Mesenchymal stem cell (in vitro differentiated cells and primary cell): ENCODE measurements around the gene RCOR1.
A peak's percentile ranks its signal among the peaks of the same experiment; 100 is the strongest.

ENCODE experiments used
- DNase-seq: peaks from one replicate; pipeline ENCODE4 v3.0.0-alpha.2; 2013
- H2AFZ ChIP-seq: one replicate; pipeline ENCODE4 v1.6.1; 2013; ENCODE audit warnings: low read depth, mild to moderate bottlenecking, control low read depth, inconsistent platforms, low read length, moderate library complexity
- H2AK5ac ChIP-seq: 2 replicates; pipeline ENCODE4 v1.6.1; 2013; ENCODE audit warnings: low read length, moderate library complexity, mild to moderate bottlenecking, inconsistent platforms; ENCODE audit not compliant: severe bottlenecking
- H2BK120ac ChIP-seq: one replicate; pipeline ENCODE4 v1.6.1; 2013; ENCODE audit warnings: low read depth, mild to moderate bottlenecking, inconsistent platforms, low read length, moderate library complexity
- H2BK12ac ChIP-seq, 2 experiments: one replicate each; pipeline ENCODE4 v1.6.1; 2013; ENCODE audit warnings: inconsistent platforms in 2 of 2, low read length in 2 of 2, mild to moderate bottlenecking in 2 of 2, moderate library complexity in 2 of 2, control low read depth in 1 of 2
- H2BK15ac ChIP-seq: one replicate; pipeline ENCODE4 v1.6.1; 2013; ENCODE audit warnings: mild to moderate bottlenecking, low read depth, inconsistent platforms; ENCODE audit not compliant: poor library complexity, severe bottlenecking
- H2BK5ac ChIP-seq: 2 replicates; pipeline ENCODE4 v1.6.1; 2013; ENCODE audit warnings: low read depth, mild to moderate bottlenecking, low read length, control low read depth, inconsistent platforms; ENCODE audit not compliant: poor library complexity, severe bottlenecking
- H3K14ac ChIP-seq, 2 experiments: one replicate each; pipeline ENCODE4 v1.6.1; 2013; ENCODE audit warnings: inconsistent platforms in 2 of 2, low read length in 2 of 2, control low read depth in 1 of 2, mild to moderate bottlenecking in 1 of 2, moderate library complexity in 1 of 2
- H3K18ac ChIP-seq, 2 experiments: one replicate each; pipeline ENCODE4 v1.6.1; 2013; ENCODE audit warnings: inconsistent platforms in 2 of 2, low read length in 2 of 2, control low read depth in 1 of 2, low read depth in 1 of 2, mild to moderate bottlenecking in 1 of 2
- H3K23ac ChIP-seq, 2 experiments: one replicate each; pipeline ENCODE4 v1.6.1; 2013; ENCODE audit warnings: inconsistent platforms in 2 of 2, low read length in 2 of 2, mild to moderate bottlenecking in 2 of 2, moderate library complexity in 2 of 2, control low read depth in 1 of 2
- H3K27ac ChIP-seq: 2 replicates; pipeline ENCODE4 v1.5.1; 2013; ENCODE audit warnings: mild to moderate bottlenecking, moderate library complexity, low read length, control low read depth, inconsistent platforms; ENCODE audit not compliant: poor library complexity, severe bottlenecking
- H3K27me3 ChIP-seq, 2 experiments: 2 replicates each; pipeline versions ENCODE4 v1.6.1 to v1.7.0; 2013; ENCODE audit warnings: low read length in 2 of 2, mild to moderate bottlenecking in 2 of 2, moderate library complexity in 2 of 2, control low read depth in 1 of 2, inconsistent platforms in 1 of 2; ENCODE audit not compliant: control insufficient read depth in 1 of 2, insufficient read depth in 1 of 2
- H3K36me3 ChIP-seq, 2 experiments: 2 replicates each; pipeline versions ENCODE4 v1.6.1 to v1.7.0; 2013; ENCODE audit warnings: low read length in 2 of 2, control low read depth in 1 of 2, inconsistent platforms in 1 of 2, low read depth in 1 of 2, mild to moderate bottlenecking in 1 of 2; ENCODE audit not compliant: insufficient read depth in 2 of 2, control insufficient read depth in 1 of 2
- H3K4ac ChIP-seq, 2 experiments: one replicate each; pipeline ENCODE4 v1.6.1; 2013; ENCODE audit warnings: inconsistent platforms in 2 of 2, low read length in 2 of 2, mild to moderate bottlenecking in 2 of 2, moderate library complexity in 2 of 2, control low read depth in 1 of 2, low read depth in 1 of 2
- H3K4me1 ChIP-seq: 2 replicates; pipeline ENCODE4 v1.6.1; 2013; ENCODE audit warnings: low read depth, low read length, control low read depth; ENCODE audit not compliant: control insufficient read depth, insufficient read depth
- H3K4me2 ChIP-seq: 2 replicates; pipeline ENCODE4 v1.6.1; 2013; ENCODE audit warnings: low read length, mild to moderate bottlenecking, inconsistent platforms; ENCODE audit not compliant: poor library complexity, severe bottlenecking
- H3K4me3 ChIP-seq, 2 experiments: 2 replicates each; pipeline versions ENCODE4 v1.5.1 to v1.7.0; 2013; ENCODE audit warnings: low read length in 2 of 2, mild to moderate bottlenecking in 2 of 2, control low read depth in 1 of 2, low read depth in 1 of 2; ENCODE audit not compliant: insufficient read depth in 1 of 2
- H3K79me1 ChIP-seq: replicated peaks from 2 replicates; pipeline ENCODE4 v1.6.1; 2013; ENCODE audit warnings: mild to moderate bottlenecking, control low read depth, low read length, inconsistent platforms; ENCODE audit not compliant: poor library complexity, severe bottlenecking
- H3K9ac ChIP-seq: 2 replicates; pipeline ENCODE4 v1.7.0; 2013; ENCODE audit warnings: mild to moderate bottlenecking, low read length, moderate library complexity
- H3K9me3 ChIP-seq: 2 replicates; pipeline ENCODE4 v1.7.0; 2013; ENCODE audit warnings: mild to moderate bottlenecking, low read length; ENCODE audit not compliant: control insufficient read depth
- H4K8ac ChIP-seq: one replicate; pipeline ENCODE4 v1.6.1; 2013; ENCODE audit warnings: inconsistent platforms, mild to moderate bottlenecking, low read length, moderate library complexity
- H4K91ac ChIP-seq: one replicate; pipeline ENCODE4 v1.6.1; 2013; ENCODE audit warnings: mild to moderate bottlenecking, low read length, inconsistent platforms
- WGBS: methylation state at CpG from one replicate; pipeline ENCODE4 v1.1.7; 2013; ENCODE audit warnings: mixed read lengths; 5-methylcytosine and 5-hydroxymethylcytosine counted together

Gene RCOR1

GRCh38 chr14:102626530-102626929 is 34.1 kb downstream of the RCOR1 start:
- Histone ChIP-seq H3K4me3 (no peak overlapping the region), H3K4me1 (no peaks in the 10 kb centered on the region), H3K4me2 (no peak overlapping the region), H3K23ac (no peak overlapping the region), H2BK12ac (no peak overlapping the region), H3K14ac (no peak overlapping the region), H3K27me3 (no peaks in the 10 kb centered on the region), H2BK5ac (no peak overlapping the region), H3K79me1 (peaks cover 28% of the 10 kb centered on the region), H4K91ac (no peak overlapping the region), H3K36me3 (peaks cover 3 to 6% of the 10 kb centered on the region in 2 experiments), H3K9ac (no peak overlapping the region), H2BK120ac (no peak overlapping the region), H3K9me3 (no peaks in the 10 kb centered on the region), H4K8ac (peak overlapping the region; percentile 14), H3K4ac (peak overlapping the region in 1 of 2 experiments; percentile 53), H2BK15ac (no peak overlapping the region), H3K27ac (no peak overlapping the region), H2AK5ac (no peak overlapping the region), H3K18ac (no peak overlapping the region), H2AFZ (no peak overlapping the region)
- WGBS = no CpG with 5 or more reads among the region's 1 CpG
- no peak for DNase-seq

- Histone ChIP-seq H2BK15ac (no peak overlapping the region), H3K27me3 (no peaks in the 10 kb centered on the region), H3K4me3 (no peak overlapping the region), H3K4ac (no peak overlapping the region), H4K91ac (peak overlapping the region; percentile 40), H2BK5ac (no peak overlapping the region), H3K4me1 (no peaks in the 10 kb centered on the region), H3K23ac (no peak overlapping the region), H2BK12ac (no peak overlapping the region), H2AFZ (no peak overlapping the region), H3K14ac (no peak overlapping the region), H2BK120ac (no peak overlapping the region), H3K27ac (no peak overlapping the region), H3K9ac (no peak overlapping the region), H3K79me1 (peaks cover 30% of the 10 kb centered on the region), H3K18ac (no peak overlapping the region), H3K9me3 (no peaks in the 10 kb centered on the region), H2AK5ac (no peak overlapping the region), H4K8ac (peak overlapping the region; percentile 56), H3K36me3 (peaks cover 3 to 6% of the 10 kb centered on the region in 2 experiments), H3K4me2 (no peak overlapping the region)
- no peak for DNase-seq
- 93% methylated on average over 6 of the region's 8 CpGs for WGBS
These were observed 36.6 kb downstream of the RCOR1 start for GRCh38 chr14:102629011-102629444.

GRCh38 chr14:102629808-102630350 is 37.4 kb downstream of the RCOR1 start:
- Histone ChIP-seq H4K91ac (no peak overlapping the region), H3K4me2 (no peak overlapping the region), H2BK12ac (no peak overlapping the region), H2BK15ac (no peak overlapping the region), H2BK5ac (no peak overlapping the region), H3K27ac (no peak overlapping the region), H2AK5ac (no peak overlapping the region), H3K4ac (no peak overlapping the region), H3K14ac (no peak overlapping the region), H3K23ac (no peak overlapping the region), H3K4me3 (no peak overlapping the region), H2BK120ac (no peak overlapping the region), H2AFZ (no peak overlapping the region), H3K9me3 (no peaks in the 10 kb centered on the region), H3K79me1 (peaks cover 27% of the 10 kb centered on the region), H3K36me3 (peaks cover 3 to 6% of the 10 kb centered on the region in 2 experiments), H3K4me1 (no peaks in the 10 kb centered on the region), H3K9ac (no peak overlapping the region), H3K27me3 (no peaks in the 10 kb centered on the region), H4K8ac (no peak overlapping the region), H3K18ac (no peak overlapping the region)
- 99% methylated on average over 2 of the region's 3 CpGs for WGBS
- DNase-seq = no peak

GRCh38 chr14:102630405-102630804 is 38.0 kb downstream of the RCOR1 start:
- no peak overlapping the region for H2BK15ac ChIP-seq
- no peak for DNase-seq
- no peak overlapping the region for H3K4me3 ChIP-seq
- no peaks in the 10 kb centered on the region for H3K9me3 ChIP-seq
- H3K27ac ChIP-seq = no peak overlapping the region
- no peak overlapping the region for H2AFZ ChIP-seq
- H2BK120ac ChIP-seq = no peak overlapping the region
- no peak overlapping the region for H2AK5ac ChIP-seq
- H3K4me2 ChIP-seq = no peak overlapping the region
- no peaks in the 10 kb centered on the region for H3K27me3 ChIP-seq
- no peak overlapping the region for H3K14ac ChIP-seq
- H3K79me1 ChIP-seq = peaks cover 26% of the 10 kb centered on the region
- 67% methylated on average over 3 of the region's 5 CpGs for WGBS
- H3K18ac ChIP-seq = no peak overlapping the region
- H4K8ac ChIP-seq = no peak overlapping the region
- no peak overlapping the region for H3K23ac ChIP-seq
- no peak overlapping the region for H3K9ac ChIP-seq
- no peaks in the 10 kb centered on the region for H3K4me1 ChIP-seq
- H3K36me3 ChIP-seq = peaks cover 3 to 6% of the 10 kb centered on the region in 2 experiments
- H4K91ac ChIP-seq = no peak overlapping the region
- H2BK12ac ChIP-seq = no peak overlapping the region
- no peak overlapping the region for H2BK5ac ChIP-seq
- H3K4ac ChIP-seq = no peak overlapping the region
